ENCODE data around the gene ZCCHC3.
"Not testable (repeated sequence)": the region's sequence is repeated elsewhere in the genome, so short reads cannot be mapped to it uniquely, and the experiment has no call there.

The ZCCHC3 gene

GRCh38 chr20:297098-297924 is at the start of gene ZCCHC3:
ZCCHC3 (plus strand) TSS chr20:297570; CDS start chr20:297587, 17 bp downstream.
- DNase-seq: peak; percentile 84

- DNase-seq: no peak
Observed at GRCh38 chr20:251354-251753, 46.0 kb upstream of the ZCCHC3 start.

DNA sequence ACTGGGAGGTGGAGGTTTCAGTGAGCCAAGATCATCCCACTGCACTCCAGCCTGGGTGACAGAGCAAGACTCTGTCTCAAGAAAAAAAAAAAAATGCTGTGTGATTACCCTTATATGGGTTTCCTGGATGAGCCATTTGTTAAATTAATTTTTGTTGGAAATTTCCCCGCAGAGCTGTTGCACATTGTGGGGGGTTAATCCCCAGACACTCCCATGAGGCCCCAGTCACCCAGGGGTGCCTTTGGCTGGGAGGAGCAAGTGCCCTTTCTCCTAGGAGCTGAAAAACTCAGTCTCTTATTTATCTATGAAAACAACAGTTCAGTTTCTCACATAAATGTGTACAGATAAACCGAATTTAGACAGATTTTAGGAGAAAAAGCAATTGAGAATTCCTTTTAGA is 44.6 kb upstream of the ZCCHC3 start:
- DNase-seq: no peak

DNA sequence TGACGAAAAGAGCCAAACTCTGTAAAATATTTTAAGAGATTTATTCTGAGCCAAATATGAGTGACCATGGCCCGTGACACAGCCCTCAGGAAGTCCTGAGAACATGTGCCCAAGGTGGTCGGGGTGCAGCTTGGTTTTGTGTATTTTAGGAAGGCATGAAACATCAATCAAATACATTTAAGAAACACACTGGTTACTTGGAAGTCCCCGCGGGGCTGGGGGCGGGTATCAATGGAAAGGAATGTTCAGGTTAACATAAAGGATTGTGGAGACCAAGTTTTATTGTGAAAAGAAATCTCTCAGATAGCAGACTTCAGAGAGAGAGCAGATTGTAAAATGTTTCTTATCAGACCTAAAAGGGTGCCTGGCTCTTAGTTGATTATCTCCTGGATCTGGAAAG is 43.9 kb upstream of the ZCCHC3 start:
- not testable (repeated sequence) for DNase-seq

DNA sequence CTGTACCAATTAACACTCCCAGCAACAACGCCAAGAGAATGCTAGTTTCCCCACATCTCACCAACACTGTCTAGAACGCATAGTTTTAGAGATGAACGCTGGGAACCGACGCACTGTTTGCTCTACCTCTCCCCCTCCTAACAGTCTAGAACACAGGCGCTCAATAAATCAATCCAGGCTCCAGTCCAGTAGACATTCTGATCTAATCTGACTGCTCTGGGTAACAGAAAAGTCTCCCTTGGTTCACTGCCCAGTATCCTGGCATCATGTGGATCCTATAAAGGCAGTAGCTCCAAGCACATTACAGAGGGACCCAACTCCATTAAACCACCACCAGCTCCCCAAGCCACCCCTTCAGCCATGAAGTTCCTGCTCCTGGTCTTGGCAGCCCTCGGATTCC is 40.0 kb upstream of the ZCCHC3 start, which contains the start of gene DEFB132:
DEFB132 (plus strand) TSS at position 306 of the 400 bp plus-strand sequence; CDS start at position 361, 55 bp downstream.
- DNase-seq: no peak

GRCh38 chr20:258269-258858 is 39.0 kb upstream of the ZCCHC3 start:
- DNase-seq: no peak

DNA sequence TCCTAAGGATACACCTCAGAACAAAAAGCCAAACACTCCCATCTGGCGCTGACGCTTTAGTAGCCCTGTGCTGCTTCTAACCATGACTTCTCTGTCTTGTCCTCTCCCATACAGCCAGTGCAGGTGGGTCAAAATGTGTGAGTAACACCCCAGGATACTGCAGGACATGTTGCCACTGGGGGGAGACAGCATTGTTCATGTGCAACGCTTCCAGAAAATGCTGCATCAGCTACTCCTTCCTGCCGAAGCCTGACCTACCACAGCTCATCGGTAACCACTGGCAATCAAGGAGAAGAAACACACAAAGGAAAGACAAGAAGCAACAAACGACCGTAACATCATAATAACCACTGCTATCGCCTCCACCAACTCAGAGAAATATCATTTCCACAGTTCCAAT is 38.4 kb upstream of the ZCCHC3 start:
- DNase-seq: no peak

- DNase-seq: no peak
Observed at GRCh38 chr20:259981-260380, 37.4 kb upstream of the ZCCHC3 start.

DNA sequence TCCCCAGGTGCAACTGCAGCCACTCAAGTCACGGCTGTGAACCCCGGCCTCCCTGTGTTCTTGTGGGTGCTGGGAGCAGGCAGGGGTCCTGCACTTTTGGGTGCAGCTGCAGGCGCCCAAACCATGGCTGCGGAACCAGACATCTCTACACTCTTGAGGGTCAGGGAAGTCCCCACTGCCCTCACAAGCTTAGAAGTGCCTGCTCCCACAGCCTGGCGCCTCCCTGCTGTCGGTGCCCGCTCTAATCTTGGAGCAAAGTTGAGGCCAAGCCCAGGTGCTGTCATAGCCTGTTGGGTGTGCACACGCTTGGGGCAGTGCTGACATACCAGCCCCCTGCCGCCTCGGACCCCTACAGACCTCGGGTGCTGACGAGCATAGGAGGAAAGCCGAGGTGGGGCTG is 33.7 kb upstream of the ZCCHC3 start:
- no peak for DNase-seq

DNA sequence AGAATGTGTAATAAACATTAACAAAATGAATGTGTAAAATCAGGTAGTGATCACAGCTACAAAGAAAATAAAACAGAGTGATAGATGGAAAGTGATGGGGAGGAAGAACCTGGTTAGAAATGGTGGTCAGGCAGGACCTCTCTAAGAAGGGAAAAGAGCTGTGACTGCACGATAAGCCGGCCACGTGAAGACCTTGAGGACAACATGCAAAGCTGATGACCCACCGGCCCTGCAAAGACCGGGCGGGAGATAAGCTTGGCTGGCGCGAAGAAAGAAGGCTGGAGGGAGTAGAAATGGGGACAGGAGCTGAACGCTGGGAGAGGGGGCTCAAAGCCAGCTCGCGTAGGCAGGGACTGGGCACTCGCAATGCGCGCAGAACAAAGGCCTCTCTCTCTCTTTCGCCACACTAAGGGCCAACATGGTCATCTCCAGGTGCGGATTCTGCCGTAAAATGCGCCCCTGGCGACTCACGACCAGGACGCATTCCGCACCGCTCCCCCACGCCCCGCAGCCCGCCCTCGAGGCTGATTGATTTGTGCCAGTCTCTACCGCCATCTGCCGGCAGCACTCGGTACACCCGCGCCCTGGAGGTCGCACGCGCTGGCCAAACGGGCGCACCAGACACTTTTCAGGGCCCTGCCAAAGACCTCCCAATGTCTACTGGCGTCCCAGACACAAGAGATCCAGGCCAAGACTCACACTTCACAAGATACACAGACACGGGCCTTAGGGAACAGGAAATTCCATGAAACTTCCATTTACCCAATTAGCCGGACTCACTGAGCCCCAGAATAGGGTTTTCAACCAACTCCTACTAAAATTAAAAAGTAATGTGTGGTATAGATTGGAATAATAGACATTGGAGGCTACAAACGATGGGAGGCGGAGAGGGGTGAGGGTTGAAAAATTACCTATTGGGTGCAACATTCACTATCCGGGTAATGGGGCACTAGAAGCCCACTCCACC is 30.5 kb upstream of the ZCCHC3 start:
- peak; percentile 77 for DNase-seq

GRCh38 chr20:270517-270916 is 26.9 kb upstream of the ZCCHC3 start:
- no peak for DNase-seq

DNA sequence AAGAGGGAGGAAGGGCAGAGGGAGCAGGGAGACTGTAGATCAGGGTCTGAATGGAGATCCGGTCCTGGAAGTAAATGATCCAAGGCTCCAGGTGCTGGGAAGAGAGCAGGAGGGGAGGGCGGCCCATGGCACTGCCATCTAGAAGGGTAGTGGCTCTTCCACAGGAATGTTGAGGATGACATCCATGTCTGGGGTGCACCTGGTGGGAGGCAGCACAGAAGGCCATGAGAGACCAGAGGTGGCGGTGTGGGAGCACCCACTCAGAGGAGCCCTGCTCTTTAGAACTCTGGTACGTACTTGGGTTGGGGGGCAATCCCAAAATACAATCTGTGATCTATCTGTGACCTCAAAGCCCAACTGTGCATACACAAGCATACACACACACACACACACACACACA is 26.3 kb upstream of the ZCCHC3 start:
- DNase-seq: no peak

- no peak for DNase-seq
Observed at GRCh38 chr20:271528-271927, 25.8 kb upstream of the ZCCHC3 start.

- DNase-seq: no peak
Observed at GRCh38 chr20:272718-273117, 24.7 kb upstream of the ZCCHC3 start.

GRCh38 chr20:273884-274283 is 23.5 kb upstream of the ZCCHC3 start:
- DNase-seq: no peak

DNA sequence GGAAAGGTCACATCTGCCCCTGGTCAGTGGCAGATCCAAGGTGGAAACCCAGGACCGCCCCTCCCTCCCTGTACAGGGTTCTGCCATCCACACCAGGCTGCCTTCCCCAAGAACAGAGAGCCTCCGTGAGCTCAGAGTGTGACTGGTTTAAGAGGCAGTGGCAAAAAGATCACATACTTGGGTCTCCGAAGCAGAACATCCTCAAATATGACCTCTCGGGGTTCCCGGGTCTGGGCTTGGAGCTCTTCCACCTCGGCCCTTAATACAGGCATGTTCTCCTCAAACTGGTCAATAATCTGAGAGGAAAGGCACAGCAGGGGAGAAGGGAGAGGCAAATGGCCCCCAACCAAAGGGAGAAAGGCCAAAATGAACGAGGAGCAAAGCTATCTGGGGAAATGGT is 21.6 kb upstream of the ZCCHC3 start:
- no peak for DNase-seq

DNA sequence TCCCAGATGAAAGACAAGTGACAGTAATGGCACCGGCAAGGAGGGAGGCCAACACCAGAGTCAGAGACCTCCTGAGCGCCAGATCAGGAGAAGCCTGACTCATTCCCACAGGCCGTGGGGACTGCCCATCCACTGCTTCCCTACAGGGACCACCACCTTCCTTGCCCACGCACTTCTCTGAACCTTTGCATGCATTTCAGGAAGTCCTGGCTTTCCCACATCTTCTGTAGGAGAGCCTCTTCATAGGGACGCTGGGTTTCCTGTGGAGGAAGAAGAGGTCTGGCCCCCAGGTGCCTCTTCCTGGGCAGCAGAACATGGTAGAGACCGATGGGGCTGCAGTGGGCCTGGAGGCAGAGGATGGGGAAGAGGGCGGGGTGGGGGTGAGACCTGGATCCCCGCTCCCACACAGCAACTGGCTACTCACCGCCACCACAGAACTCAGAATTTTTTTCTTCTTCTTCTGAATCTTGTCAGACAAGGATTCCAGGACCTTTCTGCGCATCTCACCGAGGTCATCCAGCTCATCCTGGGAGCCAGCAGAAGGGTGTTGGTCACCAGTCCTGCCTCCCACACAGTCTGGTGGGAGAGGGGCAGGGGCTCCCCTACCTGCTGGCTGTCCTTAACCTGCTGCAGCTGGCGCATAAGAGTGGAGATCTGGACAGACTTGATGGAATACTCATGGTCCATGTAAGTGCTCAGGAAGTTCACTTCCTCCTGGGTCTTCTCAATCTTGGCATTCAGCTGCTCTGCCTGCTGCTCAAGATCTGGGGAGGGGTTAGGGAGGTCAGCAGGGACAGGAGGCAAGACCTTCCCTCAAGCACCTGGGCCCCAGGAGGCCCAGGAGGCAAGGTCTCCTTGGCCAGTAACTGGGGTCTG is 20.5 kb upstream of the ZCCHC3 start:
- DNase-seq: no peak

- DNase-seq: no peak
Observed at GRCh38 chr20:277496-277781, 19.9 kb upstream of the ZCCHC3 start.

GRCh38 chr20:278181-278580 is 19.2 kb upstream of the ZCCHC3 start:
- DNase-seq: no peak

DNA sequence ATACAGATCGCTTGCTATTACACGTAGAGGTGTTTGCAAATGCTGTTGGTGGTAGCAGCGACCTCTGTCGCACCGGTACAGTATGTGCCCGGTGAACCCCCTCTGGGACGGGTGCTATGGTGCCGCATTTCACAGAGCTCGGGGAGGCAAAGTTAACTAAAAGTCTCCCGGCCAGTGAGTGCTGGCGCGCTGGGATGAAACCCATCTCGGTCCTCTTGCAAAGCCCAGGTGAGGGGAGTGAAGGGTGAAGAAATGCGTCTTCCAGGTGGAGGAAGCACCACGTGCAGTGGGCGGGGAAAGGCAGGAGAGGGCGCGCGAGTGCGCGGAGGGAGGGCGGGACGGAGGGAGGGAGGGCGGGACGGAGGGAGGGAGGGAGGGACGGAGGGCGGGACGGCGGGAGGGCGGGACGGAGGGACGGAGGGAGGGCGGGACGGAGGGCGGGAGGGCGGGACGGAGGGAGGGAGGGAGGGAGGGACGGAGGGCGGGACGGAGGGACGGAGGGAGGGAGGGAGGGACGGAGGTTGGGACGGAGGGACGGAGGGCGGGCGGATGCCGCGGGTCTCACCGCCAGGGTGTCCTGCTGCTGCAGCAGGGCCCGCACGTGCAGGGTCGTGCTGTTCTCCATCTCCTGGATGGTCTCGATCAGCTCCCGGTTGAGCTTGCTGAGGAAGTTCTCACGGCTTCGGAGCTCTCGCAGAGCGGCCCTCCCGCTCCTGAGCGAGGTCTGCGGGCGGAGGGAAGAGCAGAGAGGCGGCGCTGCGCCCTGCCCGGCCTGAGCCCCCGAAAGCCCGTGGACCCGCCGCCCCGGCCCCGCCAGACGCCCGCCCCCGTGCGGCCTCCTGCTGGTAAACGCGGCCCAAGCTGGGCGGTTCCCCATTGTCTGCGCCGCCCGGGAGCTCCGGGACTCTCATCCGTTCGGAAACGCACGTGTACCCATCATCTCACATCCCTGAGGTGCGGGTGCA is 18.5 kb upstream of the ZCCHC3 start:
- DNase-seq: no peak

- DNase-seq: no peak
Observed at GRCh38 chr20:284172-284571, 13.2 kb upstream of the ZCCHC3 start.
